NB4 (cell line): ENCODE results near the gene SMYD3.

Source experiments
- CTCF ChIP-seq: IDR thresholded peaks from one replicate; pipeline ENCODE4 v1.5.1; 2012; ENCODE audit warnings: low read depth, low read length
- MAX ChIP-seq: IDR thresholded peaks from 2 replicates; pipeline ENCODE4 v1.6.1; 2011; ENCODE audit warnings: low read depth, low read length
- POLR2A ChIP-seq: IDR thresholded peaks from 2 replicates; pipeline ENCODE4 v1.6.1; 2011; ENCODE audit warnings: mild to moderate bottlenecking; ENCODE audit not compliant: insufficient read length; ENCODE audit errors: extremely low read depth

GRCh38 chr1:246518456-246519205, 11.6 kb upstream of the SMYD3 start:
- TF ChIP-seq POLR2A = no peak
- no peak for TF ChIP-seq CTCF
- TF ChIP-seq MAX = no peak
